K562 (cell line): ENCODE results near the gene SKAP1. TPM values are rescaled to one million over a fixed set of nuclear protein-coding genes. Genes with fewer than 3 reads are reported as not detected.
A peak's percentile ranks its signal among the peaks of the same experiment; 100 is the strongest.

Source experiments
- CREB5 ChIP-seq: fragments of 250-450 bp; sonication (Bioruptor Pico); IDR thresholded peaks from 2 replicates; pipeline ENCODE4 v1.5.0; 2020; ENCODE audit warnings: mild to moderate bottlenecking
- DPF2 ChIP-seq: fragments of 450-650 bp; IDR thresholded peaks from 2 replicates; pipeline ENCODE4 v1.6.1; 2016
- FOXK2 ChIP-seq, 2 experiments: fragments of 450-650 bp; IDR thresholded peaks in 1 of 2; conservative IDR thresholded peaks in 1 of 2; 2 replicates each; pipeline ENCODE4 v1.6.1; 2016; ENCODE audit warnings: low read depth in 2 of 2, mild to moderate bottlenecking in 1 of 2
- HDAC3 ChIP-seq: fragments of 450-650 bp; IDR thresholded peaks from 2 replicates; pipeline ENCODE4 v1.6.1; 2018; ENCODE audit warnings: borderline replicate concordance, mild to moderate bottlenecking, moderate library complexity; ENCODE audit not compliant: partially characterized antibody
- KAT7 ChIP-seq: sonication (generic); formaldehyde crosslinking; IDR thresholded peaks from 2 replicates; pipeline ENCODE4 v1.8.0; 2022; ENCODE audit warnings: missing genetic modification reagents, mild to moderate bottlenecking, borderline replicate concordance
- KDM1A ChIP-seq, 2 experiments: fragments of 450-650 bp; IDR thresholded peaks; 2 replicates each; pipeline ENCODE4 v1.6.1; 2016; ENCODE audit warnings: mild to moderate bottlenecking in 2 of 2
- LEF1 ChIP-seq: fragments of 450-650 bp; IDR thresholded peaks from 2 replicates; pipeline ENCODE4 v1.6.1; 2016; ENCODE audit warnings: mild to moderate bottlenecking
- MAFF ChIP-seq: IDR thresholded peaks from 2 replicates; pipeline ENCODE4 v1.6.1; 2012; ENCODE audit warnings: low read length, improper control_type of control experiment
- MAZ ChIP-seq, 2 experiments: fragments of 450-650 bp in 1 of 2; sonication (generic) in 1 of 2; formaldehyde crosslinking; IDR thresholded peaks in 1 of 2; conservative IDR thresholded peaks in 1 of 2; 2 replicates each; pipeline versions ENCODE4 v1.4.0 to v1.5.0; 2020; ENCODE audit warnings: mild to moderate bottlenecking in 1 of 2, missing genetic modification reagents in 1 of 2
- MCM2 ChIP-seq: fragments of 450-650 bp; IDR thresholded peaks from 2 replicates; pipeline ENCODE4 v1.6.1; 2017; ENCODE audit warnings: low read depth, mild to moderate bottlenecking
- NBN ChIP-seq: fragments of 450-650 bp; IDR thresholded peaks from 2 replicates; pipeline ENCODE4 v1.6.1; 2016; ENCODE audit warnings: low read depth, mild to moderate bottlenecking
- NFE2L1 ChIP-seq: fragments of 450-650 bp; IDR thresholded peaks from 2 replicates; pipeline ENCODE4 v1.6.1; 2016; ENCODE audit warnings: missing genetic modification characterization, low read depth, mild to moderate bottlenecking, missing compliant biosample characterization, moderate library complexity, borderline replicate concordance
- POLR3A ChIP-seq: IDR thresholded peaks from 2 replicates; pipeline ENCODE4 v1.6.1; 2011; ENCODE audit warnings: borderline replicate concordance, mild to moderate bottlenecking, moderate library complexity; ENCODE audit not compliant: insufficient read length, insufficient read depth; ENCODE audit errors: extremely low read depth
- RCOR1 ChIP-seq, 2 experiments: IDR thresholded peaks; 2 replicates each; pipeline ENCODE4 v1.6.1; 2012; ENCODE audit warnings: low read depth in 2 of 2, low read length in 2 of 2, borderline replicate concordance in 1 of 2, improper control_type of control experiment in 1 of 2
- ZNF316 ChIP-seq: fragments of 450-650 bp; IDR thresholded peaks from 2 replicates; pipeline ENCODE4 v1.6.1; 2016
- ZNF766 ChIP-seq: fragments of 200-800 bp; sonication (Bioruptor generic); conservative IDR thresholded peaks from 2 replicates; pipeline ENCODE4 v1.6.1; 2016; ENCODE audit warnings: missing genetic modification characterization, missing compliant biosample characterization
- polyA plus RNA-seq, 8 experiments: library from polyadenylated mRNA; depleted of rRNA in 4 of 8; stranded (reverse) in 5 of 8; unstranded in 3 of 8; fragments of >200 nt; fragmentation: Nextera tagmentation in 2 of 8; fragmentation: Illumina TruSeq in 1 of 8; extraction: Ambion mirVana in 2 of 8; extraction: Trizol in 1 of 8; gene quantifications; 2 replicates each; pipeline versions ENCODE4 v1.2.1 to v1.2.3, GENCODE V29; 2011 to 2014; ENCODE audit warnings: inconsistent platforms in 1 of 8, missing spikeins in 1 of 8
- total RNA-seq, 7 experiments: library from RNA; depleted of rRNA in 6 of 7; stranded (reverse); fragments of >200 nt in 6 of 7; fragmentation: Illumina TruSeq in 2 of 7; extraction: Trizol in 2 of 7; gene quantifications; 2 replicates each; pipeline versions ENCODE4 v1.2.1 to v1.2.3, GENCODE V29; 2011 to 2021; ENCODE audit warnings: low replicate concordance in 1 of 7
- TF ChIP-seq, protein P1 (sequence below), 3 experiments: fragments of 200-800 bp in 1 of 3; fragments of 250-450 bp in 1 of 3; fragments of 450-650 bp in 1 of 3; sonication (Bioruptor Pico) in 1 of 3; sonication (Bioruptor generic) in 1 of 3; formaldehyde crosslinking in 1 of 3; IDR thresholded peaks; 2 replicates each; pipeline versions ENCODE4 v1.6.1 to v1.8.0; 2016 to 2022; ENCODE audit warnings: mild to moderate bottlenecking in 2 of 3, missing genetic modification characterization in 2 of 3, missing compliant biosample characterization in 1 of 3, moderate library complexity in 1 of 3
- TF ChIP-seq, protein P2 (sequence below): fragments of 450-650 bp; formaldehyde crosslinking; IDR thresholded peaks from 2 replicates; pipeline ENCODE4 v1.4.0; 2020; ENCODE audit warnings: mild to moderate bottlenecking
- TF ChIP-seq, protein P3 (sequence below), 2 experiments: IDR thresholded peaks in 1 of 2; conservative IDR thresholded peaks in 1 of 2; 2 replicates each; pipeline ENCODE4 v1.6.1; 2016; ENCODE audit warnings: low read depth in 2 of 2, mild to moderate bottlenecking in 1 of 2, missing compliant biosample characterization in 1 of 2, missing genetic modification characterization in 1 of 2, moderate library complexity in 1 of 2

SKAP1 gene
- total and polyA plus RNA-seq, 9 of the 15 experiments (the other 6 are each of a cell fraction or from before 2014, with no cell fraction given): 0.06 to 0.80 (median 0.10) TPM; not detected in 4

DNA sequence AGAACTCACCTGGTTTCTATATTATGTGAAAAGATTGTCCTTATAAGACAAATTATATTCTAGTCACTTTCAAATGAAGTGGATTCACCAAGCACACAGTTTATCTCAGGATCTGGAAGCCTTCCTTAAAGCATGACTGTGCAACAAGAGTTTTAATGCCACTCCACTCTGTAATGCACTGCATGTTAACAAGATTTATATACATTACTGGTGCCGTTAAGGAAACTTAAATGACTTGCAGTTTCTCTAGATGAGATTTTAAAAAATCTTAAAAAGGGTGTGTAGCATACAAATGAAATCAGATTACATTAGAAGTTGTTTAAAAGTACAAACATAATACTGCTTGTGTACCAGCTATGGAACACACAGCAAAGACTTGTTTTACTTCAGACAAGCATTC lies 171.7 kb downstream of the SKAP1 start (continued):
- TF ChIP-seq RCOR1 (IDR thresholded peaks at IDR 0.05; ENCODE audit: borderline replicate concordance in 1 of 2, low read depth in 2 of 2, low read length in 2 of 2): peak in 1 of 2 experiments; percentile 85; a peak in 2 of 4 replicates
- TF ChIP-seq, protein P1, sequence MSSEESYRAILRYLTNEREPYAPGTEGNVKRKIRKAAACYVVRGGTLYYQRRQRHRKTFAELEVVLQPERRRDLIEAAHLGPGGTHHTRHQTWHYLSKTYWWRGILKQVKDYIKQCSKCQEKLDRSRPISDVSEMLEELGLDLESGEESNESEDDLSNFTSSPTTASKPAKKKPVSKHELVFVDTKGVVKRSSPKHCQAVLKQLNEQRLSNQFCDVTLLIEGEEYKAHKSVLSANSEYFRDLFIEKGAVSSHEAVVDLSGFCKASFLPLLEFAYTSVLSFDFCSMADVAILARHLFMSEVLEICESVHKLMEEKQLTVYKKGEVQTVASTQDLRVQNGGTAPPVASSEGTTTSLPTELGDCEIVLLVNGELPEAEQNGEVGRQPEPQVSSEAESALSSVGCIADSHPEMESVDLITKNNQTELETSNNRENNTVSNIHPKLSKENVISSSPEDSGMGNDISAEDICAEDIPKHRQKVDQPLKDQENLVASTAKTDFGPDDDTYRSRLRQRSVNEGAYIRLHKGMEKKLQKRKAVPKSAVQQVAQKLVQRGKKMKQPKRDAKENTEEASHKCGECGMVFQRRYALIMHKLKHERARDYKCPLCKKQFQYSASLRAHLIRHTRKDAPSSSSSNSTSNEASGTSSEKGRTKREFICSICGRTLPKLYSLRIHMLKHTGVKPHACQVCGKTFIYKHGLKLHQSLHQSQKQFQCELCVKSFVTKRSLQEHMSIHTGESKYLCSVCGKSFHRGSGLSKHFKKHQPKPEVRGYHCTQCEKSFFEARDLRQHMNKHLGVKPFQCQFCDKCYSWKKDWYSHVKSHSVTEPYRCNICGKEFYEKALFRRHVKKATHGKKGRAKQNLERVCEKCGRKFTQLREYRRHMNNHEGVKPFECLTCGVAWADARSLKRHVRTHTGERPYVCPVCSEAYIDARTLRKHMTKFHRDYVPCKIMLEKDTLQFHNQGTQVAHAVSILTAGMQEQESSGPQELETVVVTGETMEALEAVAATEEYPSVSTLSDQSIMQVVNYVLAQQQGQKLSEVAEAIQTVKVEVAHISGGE (CRISPR knock-in tag; IDR thresholded peaks at IDR 0.05): 0 out of 6 replicates have a peak, but pooled peaks of 1 of the 3 experiments have one; percentile 31
- TF ChIP-seq KAT7 (CRISPR knock-in tag): no peak
- no peak for TF ChIP-seq MAZ (CRISPR knock-in tag; conservative IDR thresholded peaks at IDR 0.05 in 1 of 2, IDR thresholded peaks at IDR 0.05 in 1 of 2)
- TF ChIP-seq DPF2: peak; percentile 72
- TF ChIP-seq, protein P2, sequence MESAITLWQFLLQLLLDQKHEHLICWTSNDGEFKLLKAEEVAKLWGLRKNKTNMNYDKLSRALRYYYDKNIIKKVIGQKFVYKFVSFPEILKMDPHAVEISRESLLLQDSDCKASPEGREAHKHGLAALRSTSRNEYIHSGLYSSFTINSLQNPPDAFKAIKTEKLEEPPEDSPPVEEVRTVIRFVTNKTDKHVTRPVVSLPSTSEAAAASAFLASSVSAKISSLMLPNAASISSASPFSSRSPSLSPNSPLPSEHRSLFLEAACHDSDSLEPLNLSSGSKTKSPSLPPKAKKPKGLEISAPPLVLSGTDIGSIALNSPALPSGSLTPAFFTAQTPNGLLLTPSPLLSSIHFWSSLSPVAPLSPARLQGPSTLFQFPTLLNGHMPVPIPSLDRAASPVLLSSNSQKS (CRISPR knock-in tag): no peak
- TF ChIP-seq NFE2L1 (tag): peak; percentile 77
- no peak for TF ChIP-seq CREB5 (CRISPR knock-in tag)
- peak; percentile 36 for TF ChIP-seq HDAC3
- TF ChIP-seq FOXK2 (conservative IDR thresholded peaks at IDR 0.05 in 1 of 2, IDR thresholded peaks at IDR 0.05 in 1 of 2; ENCODE audit: low read depth in 2 of 2): no peak
- TF ChIP-seq NBN: 0 out of 2 replicates have a peak, but pooled peaks have one; percentile 23
- no peak for TF ChIP-seq POLR3A
- TF ChIP-seq MAFF: peak; percentile 75; the same call in 1 of the 2 replicates
- TF ChIP-seq, protein P3, sequence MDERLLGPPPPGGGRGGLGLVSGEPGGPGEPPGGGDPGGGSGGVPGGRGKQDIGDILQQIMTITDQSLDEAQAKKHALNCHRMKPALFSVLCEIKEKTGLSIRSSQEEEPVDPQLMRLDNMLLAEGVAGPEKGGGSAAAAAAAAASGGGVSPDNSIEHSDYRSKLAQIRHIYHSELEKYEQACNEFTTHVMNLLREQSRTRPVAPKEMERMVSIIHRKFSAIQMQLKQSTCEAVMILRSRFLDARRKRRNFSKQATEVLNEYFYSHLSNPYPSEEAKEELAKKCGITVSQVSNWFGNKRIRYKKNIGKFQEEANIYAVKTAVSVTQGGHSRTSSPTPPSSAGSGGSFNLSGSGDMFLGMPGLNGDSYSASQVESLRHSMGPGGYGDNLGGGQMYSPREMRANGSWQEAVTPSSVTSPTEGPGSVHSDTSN (CRISPR knock-in tag; IDR thresholded peaks at IDR 0.05; ENCODE audit: low read depth): no peak
- TF ChIP-seq, protein P3 (tag; conservative IDR thresholded peaks at IDR 0.05; ENCODE audit: low read depth): peak; percentile 88
- TF ChIP-seq ZNF766 (CRISPR knock-in tag): peak; percentile 55; the same call in 1 of the 2 replicates
- TF ChIP-seq KDM1A (IDR thresholded peaks at IDR 0.05): peak; percentile 78 to 79
- no peak for TF ChIP-seq MCM2
- TF ChIP-seq LEF1: 0 out of 2 replicates have a peak, but pooled peaks have one; percentile 46
- TF ChIP-seq ZNF316: peak; percentile 94
